Keratinocyte (primary cell): ENCODE data around the gene ALDH3B2. TPM values are rescaled to one million over a fixed set of nuclear protein-coding genes. Genes with fewer than 3 reads are reported as not detected.
"Not testable (repeated sequence)": the region's sequence is repeated elsewhere in the genome, so short reads cannot be mapped to it uniquely, and the experiment has no call there.

Experiments
- DNase-seq: peaks from one replicate; pipeline ENCODE4 v3.0.0-alpha.2; 2011; ENCODE audit warnings: low read depth, missing footprints, low spot score
- FAIRE-seq: peaks from 2 replicates; lab custom pipeline; 2011; peaks lifted over from hg19 to GRCh38; lab: Jason Lieb, UNC
- H2AFZ ChIP-seq: 2 replicates; pipeline ENCODE4 v1.6.0; 2012; ENCODE audit warnings: low read length, control low read depth, inconsistent platforms; ENCODE audit not compliant: control insufficient read depth
- H3K27ac ChIP-seq: 2 replicates; pipeline ENCODE4 v1.5.1; 2011; ENCODE audit warnings: low read length; ENCODE audit not compliant: control insufficient read depth, insufficient read depth
- H3K27me3 ChIP-seq: 3 replicates; pipeline ENCODE4 v1.6.0; 2011; ENCODE audit warnings: low read length; ENCODE audit not compliant: control insufficient read depth, insufficient read depth; ENCODE audit errors: extremely low read depth
- H3K36me3 ChIP-seq, 2 experiments: 2 replicates in 1 of 2; 3 replicates in 1 of 2; pipeline ENCODE4 v1.5.1; 2011; ENCODE audit warnings: low read length in 2 of 2, mild to moderate bottlenecking in 1 of 2; ENCODE audit not compliant: control insufficient read depth in 2 of 2, insufficient read depth in 2 of 2; ENCODE audit errors: extremely low read depth in 1 of 2
- H3K4me1 ChIP-seq: 3 replicates; pipeline ENCODE4 v1.5.1; 2011; ENCODE audit warnings: low read length; ENCODE audit not compliant: control insufficient read depth, insufficient read depth; ENCODE audit errors: extremely low read depth
- H3K4me2 ChIP-seq: 3 replicates; pipeline ENCODE4 v1.6.0; 2011; ENCODE audit warnings: low read depth, low read length; ENCODE audit not compliant: control insufficient read depth, insufficient read depth; ENCODE audit errors: extremely low read depth
- H3K4me3 ChIP-seq, 3 experiments: fragments of 200-600 bp in 1 of 3; sonication (generic) in 1 of 3; 2 replicates in 2 of 3; 3 replicates in 1 of 3; pipeline ENCODE4 v1.5.1; 2011 to 2016; ENCODE audit warnings: low read length in 3 of 3, mild to moderate bottlenecking in 3 of 3, control low read depth in 2 of 3, inconsistent platforms in 1 of 3, low read depth in 1 of 3, mixed read lengths in 1 of 3, mixed run types in 1 of 3, moderate library complexity in 1 of 3; ENCODE audit not compliant: control insufficient read depth in 2 of 3, insufficient read depth in 2 of 3; ENCODE audit errors: extremely low read depth in 1 of 3
- H3K79me2 ChIP-seq: 2 replicates; pipeline ENCODE4 v1.6.0; 2012; ENCODE audit warnings: low read length; ENCODE audit not compliant: control insufficient read depth, insufficient read depth
- H3K9ac ChIP-seq: 3 replicates; pipeline ENCODE4 v1.6.0; 2011; ENCODE audit warnings: low read length; ENCODE audit not compliant: control insufficient read depth, insufficient read depth; ENCODE audit errors: extremely low read depth
- H3K9me1 ChIP-seq: 3 replicates; pipeline ENCODE4 v1.6.0; 2011; ENCODE audit warnings: low read length; ENCODE audit not compliant: control insufficient read depth, insufficient read depth; ENCODE audit errors: extremely low read depth
- H3K9me3 ChIP-seq: 2 replicates; pipeline ENCODE4 v1.5.1; 2012; ENCODE audit warnings: low read depth, low read length; ENCODE audit not compliant: control insufficient read depth
- H4K20me1 ChIP-seq: 3 replicates; pipeline ENCODE4 v1.6.0; 2011; ENCODE audit warnings: low read length; ENCODE audit not compliant: control insufficient read depth, insufficient read depth; ENCODE audit errors: extremely low read depth
- EZH2 ChIP-seq: IDR thresholded peaks from one replicate; pipeline ENCODE4 v1.6.1; 2012; ENCODE audit warnings: inconsistent platforms, mild to moderate bottlenecking, low read length, moderate library complexity
- dilution Hi-C: fragments of 300-500 bp; cut with MboI; formaldehyde crosslinking; loops from one replicate; pipeline ENCODE4 v1.7.0; 2020; ENCODE audit warnings: low sequenced_read_pairs; ENCODE audit not compliant: extremely low pct_ligation_motif_present
- polyA plus RNA-seq, 5 experiments: library from polyadenylated mRNA; depleted of rRNA in 3 of 5; stranded (reverse) in 3 of 5; stranded (forward) in 1 of 5; unstranded in 1 of 5; fragments of >200 nt; gene quantifications; 1 replicate in 1 of 5; 2 replicates in 3 of 5; 3 replicates in 1 of 5; pipeline versions ENCODE4 v1.2.1 to v1.2.3, GENCODE V29; 2011 to 2012; ENCODE audit warnings: missing spikeins in 2 of 5, low read depth in 1 of 5, low replicate concordance in 1 of 5
- TF ChIP-seq, protein P1 (sequence below), 3 experiments: IDR thresholded peaks in 1 of 3; conservative IDR thresholded peaks in 1 of 3; optimal IDR thresholded peaks in 1 of 3; 2 replicates in 2 of 3; 3 replicates in 1 of 3; pipeline versions ENCODE3 to v1.5.1; 2011; ENCODE audit warnings: low read length in 3 of 3, mild to moderate bottlenecking in 3 of 3, moderate library complexity in 2 of 3, control low read depth in 1 of 3, inconsistent platforms in 1 of 3; ENCODE audit not compliant: insufficient read depth in 2 of 3; ENCODE audit errors: extremely low read depth in 1 of 3

The ALDH3B2 gene
- polyA plus RNA-seq, 1 donor (not counting 4 experiments of a cell fraction or from before 2014, with no cell fraction given) = 0.67 TPM

DNA sequence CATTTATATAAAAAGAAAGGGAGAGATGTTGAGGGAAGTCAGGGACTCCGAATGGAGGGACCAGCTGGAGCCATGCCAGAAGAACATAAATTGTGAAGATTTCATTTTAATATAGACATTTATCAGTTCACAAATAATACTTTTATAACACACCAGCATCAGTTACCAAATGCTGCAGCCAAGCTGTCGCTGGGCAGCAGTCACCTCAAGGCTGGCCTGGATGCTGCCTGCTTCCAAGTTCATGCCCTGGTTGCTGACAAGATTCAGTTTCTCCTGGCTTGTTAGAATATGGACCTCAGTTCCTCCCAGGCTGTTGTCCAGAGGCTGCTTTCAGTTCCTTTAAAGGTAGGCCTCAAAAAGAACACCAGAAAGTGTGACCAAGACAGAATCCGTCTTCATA is 30.8 kb upstream of the ALDH3B2 start:
- H4K20me1 ChIP-seq = no peaks in the 10 kb centered on the region
- no peaks in the 10 kb centered on the region for H3K36me3 ChIP-seq
- H3K27ac ChIP-seq = no peak overlapping the region
- no peaks in the 10 kb centered on the region for H3K79me2 ChIP-seq
- no peak overlapping the region for H2AFZ ChIP-seq
- no peak overlapping the region for H3K4me3 ChIP-seq
- H3K9me3 ChIP-seq = no peaks in the 10 kb centered on the region
- no peak overlapping the region for H3K4me2 ChIP-seq
- H3K9ac ChIP-seq = no peak overlapping the region
- no peaks in the 10 kb centered on the region for H3K9me1 ChIP-seq
- peaks cover 17% of the 10 kb centered on the region for H3K4me1 ChIP-seq
- TF ChIP-seq EZH2 = no peak
- TF ChIP-seq, protein P1, sequence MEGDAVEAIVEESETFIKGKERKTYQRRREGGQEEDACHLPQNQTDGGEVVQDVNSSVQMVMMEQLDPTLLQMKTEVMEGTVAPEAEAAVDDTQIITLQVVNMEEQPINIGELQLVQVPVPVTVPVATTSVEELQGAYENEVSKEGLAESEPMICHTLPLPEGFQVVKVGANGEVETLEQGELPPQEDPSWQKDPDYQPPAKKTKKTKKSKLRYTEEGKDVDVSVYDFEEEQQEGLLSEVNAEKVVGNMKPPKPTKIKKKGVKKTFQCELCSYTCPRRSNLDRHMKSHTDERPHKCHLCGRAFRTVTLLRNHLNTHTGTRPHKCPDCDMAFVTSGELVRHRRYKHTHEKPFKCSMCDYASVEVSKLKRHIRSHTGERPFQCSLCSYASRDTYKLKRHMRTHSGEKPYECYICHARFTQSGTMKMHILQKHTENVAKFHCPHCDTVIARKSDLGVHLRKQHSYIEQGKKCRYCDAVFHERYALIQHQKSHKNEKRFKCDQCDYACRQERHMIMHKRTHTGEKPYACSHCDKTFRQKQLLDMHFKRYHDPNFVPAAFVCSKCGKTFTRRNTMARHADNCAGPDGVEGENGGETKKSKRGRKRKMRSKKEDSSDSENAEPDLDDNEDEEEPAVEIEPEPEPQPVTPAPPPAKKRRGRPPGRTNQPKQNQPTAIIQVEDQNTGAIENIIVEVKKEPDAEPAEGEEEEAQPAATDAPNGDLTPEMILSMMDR (optimal IDR thresholded peaks at IDR 0.05 in 1 of 3, IDR thresholded peaks at IDR 0.05 in 1 of 3, conservative IDR thresholded peaks at IDR 0.05 in 1 of 3; ENCODE audit: extremely low read depth in 1 of 3, insufficient read depth in 2 of 3, low read length in 3 of 3) = no peak
- no peak for DNase-seq
- no peak for FAIRE-seq
- dilution Hi-C loops = no loop called here
- H3K27me3 ChIP-seq = no peaks in the 10 kb centered on the region

DNA sequence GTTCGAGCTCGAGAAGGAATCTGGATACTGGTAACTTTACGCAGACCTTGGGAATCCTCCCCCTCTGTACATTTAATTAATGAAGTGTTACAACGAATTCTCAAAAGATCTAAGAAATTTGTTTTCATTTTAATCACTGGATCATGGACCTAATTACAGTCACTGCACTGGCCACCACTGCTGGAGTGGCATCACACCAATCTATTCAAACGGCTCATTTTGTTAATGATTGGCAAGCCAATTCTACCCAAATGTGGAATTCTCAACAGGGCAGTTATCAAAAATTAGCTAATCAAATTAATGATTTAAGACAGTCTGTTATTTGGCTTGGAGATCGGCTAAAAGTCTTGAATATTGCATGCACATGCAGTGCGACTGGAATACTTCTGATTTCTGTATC is 30.1 kb upstream of the ALDH3B2 start:
- TF ChIP-seq EZH2 = no peak
- TF ChIP-seq, protein P1 (optimal IDR thresholded peaks at IDR 0.05 in 1 of 3, IDR thresholded peaks at IDR 0.05 in 1 of 3, conservative IDR thresholded peaks at IDR 0.05 in 1 of 3; ENCODE audit: extremely low read depth in 1 of 3, insufficient read depth in 2 of 3, low read length in 3 of 3) = no peak
- H3K27ac ChIP-seq = no peak overlapping the region
- H3K4me3 ChIP-seq = no peak overlapping the region
- no peak for DNase-seq
- H3K9me1 ChIP-seq = no peaks in the 10 kb centered on the region
- no peaks in the 10 kb centered on the region for H4K20me1 ChIP-seq
- no peaks in the 10 kb centered on the region for H3K79me2 ChIP-seq
- dilution Hi-C loops = no loop called here
- no peaks in the 10 kb centered on the region for H3K9me3 ChIP-seq
- H3K9ac ChIP-seq = no peak overlapping the region
- H3K27me3 ChIP-seq = no peaks in the 10 kb centered on the region
- H2AFZ ChIP-seq = no peak overlapping the region
- FAIRE-seq = no peak
- peaks cover 17% of the 10 kb centered on the region for H3K4me1 ChIP-seq
- no peaks in the 10 kb centered on the region for H3K36me3 ChIP-seq
- no peak overlapping the region for H3K4me2 ChIP-seq

DNA sequence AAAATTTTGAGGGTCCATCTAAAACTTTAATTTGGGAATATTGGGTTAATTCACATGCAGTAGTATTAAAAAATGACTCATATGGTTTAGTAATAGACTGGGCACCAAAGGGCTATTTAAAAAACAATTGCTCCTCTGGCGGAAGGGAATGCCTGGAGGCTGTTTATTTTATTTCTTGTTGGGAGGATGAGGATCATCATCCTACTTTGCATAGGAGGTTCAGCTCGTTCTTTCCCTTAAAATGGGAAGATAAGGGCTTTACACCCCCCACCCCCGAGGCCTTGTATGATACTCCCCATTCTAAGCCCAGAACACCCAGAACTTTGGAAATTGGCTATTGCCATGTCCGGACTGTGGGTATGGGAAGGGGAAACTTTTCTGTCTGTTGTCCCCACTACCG is 29.3 kb upstream of the ALDH3B2 start:
- H3K36me3 ChIP-seq, H3K9me3 ChIP-seq, H3K4me3 ChIP-seq, DNase-seq, H3K9ac ChIP-seq, H3K9me1 ChIP-seq, H3K79me2 ChIP-seq, FAIRE-seq, H2AFZ ChIP-seq, H3K4me2 ChIP-seq, H3K27ac ChIP-seq, dilution Hi-C loops, H4K20me1 ChIP-seq, H3K27me3 ChIP-seq: not testable (repeated sequence)
- peaks cover 17% of the 10 kb centered on the region for H3K4me1 ChIP-seq
